HEK293T (cell line): Measurements from ENCODE around the gene CAPZA2.

Experiments used
- ARNT ChIP-seq: fragments of 450-650 bp; IDR thresholded peaks from 2 replicates; pipeline ENCODE4 v1.6.1; 2017; ENCODE audit warnings: mild to moderate bottlenecking
- BHLHE40 ChIP-seq: fragments of 450-650 bp; IDR thresholded peaks from 2 replicates; pipeline ENCODE4 v1.6.1; 2016; ENCODE audit warnings: mild to moderate bottlenecking, moderate library complexity, borderline replicate concordance
- FOXA1 ChIP-seq: fragments of 450-650 bp; IDR thresholded peaks from 2 replicates; pipeline ENCODE4 v1.6.1; 2016; ENCODE audit warnings: mild to moderate bottlenecking
- LEF1 ChIP-seq: fragments of 450-650 bp; IDR thresholded peaks from 2 replicates; pipeline ENCODE4 v1.6.1; 2017; ENCODE audit warnings: mild to moderate bottlenecking, borderline replicate concordance
- PKNOX1 ChIP-seq: fragments of 450-650 bp; IDR thresholded peaks from 2 replicates; pipeline ENCODE4 v1.6.1; 2016
- SP1 ChIP-seq: fragments of 450-650 bp; IDR thresholded peaks from 2 replicates; pipeline ENCODE4 v1.6.1; 2017
- SUZ12 ChIP-seq: fragments of 450-650 bp; IDR thresholded peaks from 2 replicates; pipeline ENCODE4 v1.6.1; 2016; ENCODE audit warnings: mild to moderate bottlenecking
- TARDBP ChIP-seq: fragments of 450-650 bp; IDR thresholded peaks from 2 replicates; pipeline ENCODE4 v1.6.1; 2016
- ZNF384 ChIP-seq: fragments of 450-650 bp; IDR thresholded peaks from 2 replicates; pipeline ENCODE4 v1.6.1; 2016

DNA sequence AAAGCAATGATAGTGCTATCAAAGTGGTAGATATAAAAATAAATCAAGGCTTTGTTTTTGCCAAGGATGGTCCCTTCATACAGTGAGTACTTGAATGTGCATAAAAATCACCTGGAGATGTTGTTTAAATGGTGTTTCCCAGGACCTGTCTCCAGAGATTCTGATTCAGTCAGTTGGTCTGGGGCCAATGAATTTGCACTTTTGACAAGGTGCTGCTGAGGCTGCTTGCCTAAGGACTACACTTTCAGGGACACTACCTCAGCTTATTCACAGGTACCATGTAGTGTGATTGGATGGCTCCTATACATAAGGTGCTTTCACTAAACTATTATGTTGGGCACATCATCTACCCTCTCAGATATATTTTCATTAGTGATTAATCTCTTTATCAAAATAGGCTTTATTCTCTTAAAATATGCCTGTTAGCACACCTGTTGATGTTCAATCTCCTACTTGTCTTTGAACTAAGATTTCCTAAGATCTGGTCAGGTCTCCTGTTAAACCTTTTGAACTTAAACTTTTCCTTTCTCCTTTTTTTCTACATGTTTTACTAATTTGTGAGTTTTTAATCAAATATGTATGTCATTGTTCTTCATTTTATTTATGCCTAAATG is 24.3 kb downstream of the CAPZA2 start:
- TF ChIP-seq SUZ12 (no peak), ARNT (no peak), PKNOX1 (no peak), TARDBP (no peak), BHLHE40 (no peak), FOXA1 (no peak), SP1 (no peak), LEF1 (no peak), ZNF384 (no peak)
